ENCODE measurements around the gene ZNF107.
"Not testable (repeated sequence)": the region's sequence is repeated elsewhere in the genome, so short reads cannot be mapped to it uniquely, and the experiment has no call there.

ZNF107 gene

DNA sequence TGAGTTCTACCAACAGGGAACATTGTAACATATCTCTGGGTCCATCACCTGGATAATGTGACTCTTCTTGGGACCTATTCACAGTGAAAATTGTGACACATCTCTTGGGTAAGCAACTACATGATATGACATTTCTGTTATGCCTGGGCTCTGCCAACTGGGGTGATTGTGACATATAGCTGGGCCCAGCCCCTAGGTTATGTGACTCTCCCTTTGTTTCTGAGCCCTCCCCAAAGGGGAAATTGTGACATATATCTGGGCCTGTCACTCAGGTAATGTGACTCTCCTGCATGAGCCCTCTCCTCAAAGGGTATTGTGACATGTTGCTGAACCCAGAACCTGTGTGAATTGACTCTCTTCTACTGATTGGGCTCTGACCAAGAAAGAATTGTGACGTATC is 22.4 kb upstream of the ZNF107 start:
- DNase-seq (ENCODE audit: low read depth in 2 of 2), result no peak

DNA sequence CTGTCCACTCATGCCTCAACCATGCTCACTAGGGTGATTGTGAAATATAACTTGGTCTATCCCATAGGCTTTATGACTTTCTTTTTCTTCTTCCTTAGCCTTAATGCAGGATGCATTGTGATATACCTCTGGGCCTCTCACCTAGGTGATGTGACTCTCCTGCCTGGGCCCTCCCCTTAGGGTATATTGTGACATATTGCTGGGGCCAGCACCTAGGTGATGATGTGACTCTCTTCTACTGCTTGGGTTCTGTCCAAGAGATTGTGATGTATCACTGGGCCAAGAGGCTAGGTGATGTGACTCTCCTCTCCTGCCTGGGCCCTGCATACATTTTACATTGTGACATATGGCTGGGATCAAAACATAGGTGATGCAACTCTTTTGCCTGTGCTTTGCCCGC is 14.7 kb upstream of the ZNF107 start:
- DNase-seq (ENCODE audit: low read depth in 2 of 2), result no peak

DNA sequence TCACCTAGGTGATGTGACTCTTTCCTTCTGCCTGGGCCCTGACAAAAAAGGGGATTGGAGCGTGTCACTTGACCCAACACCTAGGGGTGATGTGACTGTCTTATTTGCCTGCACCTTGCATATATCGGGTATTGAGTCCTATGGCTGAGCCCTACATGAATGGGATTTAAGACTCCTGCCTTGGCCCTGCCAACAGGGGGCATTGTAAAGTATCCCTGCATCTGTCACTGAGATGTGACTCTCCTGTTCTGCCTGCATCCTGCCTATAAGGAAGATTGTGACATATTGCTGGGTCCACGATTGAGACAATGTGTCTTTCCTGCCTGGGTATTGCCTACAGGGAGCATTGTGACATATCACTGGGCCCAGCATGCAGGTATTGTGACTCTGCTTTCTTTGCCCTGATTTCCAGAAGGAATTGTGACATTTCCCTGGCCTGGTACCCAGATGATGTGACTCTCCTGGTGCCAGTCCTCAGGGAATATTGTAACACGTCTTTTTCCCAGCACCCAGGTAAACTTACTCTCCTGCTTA is 14.2 kb upstream of the ZNF107 start:
- DNase-seq (ENCODE audit: low read depth in 2 of 2), result no peak

DNA sequence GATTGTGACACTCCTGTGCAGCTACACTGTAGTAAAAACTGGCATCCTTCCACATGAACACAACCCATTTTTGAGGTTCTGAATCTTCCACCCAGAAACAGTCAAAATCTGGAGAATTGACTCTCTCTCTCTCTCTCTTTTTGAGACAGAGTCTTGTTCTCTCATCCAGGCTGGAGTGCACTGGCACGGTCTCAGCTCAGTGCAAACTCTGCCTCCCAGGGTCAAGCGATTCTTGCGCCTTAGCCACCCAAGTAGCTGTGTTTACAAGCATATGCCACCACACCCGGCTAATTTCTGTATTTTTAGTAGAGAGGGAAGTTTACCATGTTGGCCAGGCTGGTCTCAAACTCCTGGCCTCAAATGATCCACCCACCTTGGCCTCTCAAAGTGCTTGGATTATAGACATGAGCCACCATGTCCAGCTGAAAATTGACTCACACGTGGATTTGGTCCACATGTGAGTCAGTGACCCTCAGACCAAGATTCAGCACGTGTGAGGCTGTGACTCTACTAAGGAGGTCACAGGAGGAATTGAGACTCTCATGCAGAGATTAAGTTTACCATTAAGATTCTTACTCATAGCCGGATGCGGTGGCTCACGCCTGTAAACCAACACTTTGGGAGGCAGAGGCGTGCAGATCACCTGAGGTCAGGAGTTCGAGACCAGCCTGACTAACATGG is 12.1 kb upstream of the ZNF107 start:
- DNase-seq (ENCODE audit: low read depth in 2 of 2), result no peak

DNA sequence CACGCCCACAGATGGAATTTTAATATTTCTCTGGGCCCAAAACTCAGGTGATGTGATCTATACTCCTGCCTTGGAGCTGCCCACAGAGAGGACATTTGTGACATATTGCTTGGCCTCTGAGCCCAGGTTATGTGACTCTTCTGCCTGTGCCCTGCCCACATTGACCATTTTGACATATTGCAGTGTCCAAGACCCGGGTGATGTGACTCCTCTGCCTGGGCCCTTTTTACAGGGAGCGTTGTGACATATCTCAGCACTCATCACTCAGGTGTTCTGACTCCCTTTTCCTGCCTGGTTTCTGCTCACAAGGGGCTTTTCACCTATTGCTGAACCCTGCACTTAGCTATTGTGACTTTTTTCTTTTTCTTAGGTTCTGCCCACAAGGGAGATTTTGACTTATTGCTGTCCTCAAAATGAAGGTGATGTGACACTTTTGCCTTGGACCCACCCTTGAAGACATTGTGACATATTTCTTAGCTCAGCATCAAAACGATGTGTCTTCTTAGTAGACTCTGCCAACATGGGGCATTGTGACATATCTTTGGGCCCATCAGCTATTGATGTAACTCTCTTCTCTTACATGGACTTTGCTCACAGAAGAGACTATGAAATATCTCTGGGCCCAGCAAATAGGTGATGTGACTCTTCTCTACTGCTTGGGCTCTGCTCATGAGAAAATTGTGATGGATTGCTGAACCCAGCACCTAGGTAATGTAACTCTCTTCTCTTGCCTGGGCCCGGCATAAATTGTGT is 11.0 kb upstream of the ZNF107 start:
- DNase-seq (ENCODE audit: low read depth in 2 of 2), result no peak

DNA sequence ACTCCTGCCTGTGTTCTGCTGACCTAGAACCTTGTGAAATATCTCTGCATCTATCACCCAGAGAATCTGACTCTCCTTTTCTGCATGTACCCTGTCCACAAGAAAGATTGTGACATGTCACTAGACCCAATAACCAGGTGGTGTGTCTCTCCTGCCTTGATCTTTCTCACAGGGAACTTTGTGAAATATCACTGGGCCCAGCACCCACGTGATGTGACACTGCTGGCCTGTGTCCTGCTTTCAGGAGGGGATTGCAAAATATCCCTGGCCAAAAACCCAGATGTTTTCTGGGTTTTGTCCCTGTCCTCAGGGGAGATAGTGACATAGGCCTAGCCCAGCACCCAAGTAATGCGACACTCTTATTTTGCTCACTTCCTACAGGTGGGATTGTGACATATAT is 10.1 kb upstream of the ZNF107 start:
- DNase-seq (ENCODE audit: low read depth in 2 of 2), result no peak

DNA sequence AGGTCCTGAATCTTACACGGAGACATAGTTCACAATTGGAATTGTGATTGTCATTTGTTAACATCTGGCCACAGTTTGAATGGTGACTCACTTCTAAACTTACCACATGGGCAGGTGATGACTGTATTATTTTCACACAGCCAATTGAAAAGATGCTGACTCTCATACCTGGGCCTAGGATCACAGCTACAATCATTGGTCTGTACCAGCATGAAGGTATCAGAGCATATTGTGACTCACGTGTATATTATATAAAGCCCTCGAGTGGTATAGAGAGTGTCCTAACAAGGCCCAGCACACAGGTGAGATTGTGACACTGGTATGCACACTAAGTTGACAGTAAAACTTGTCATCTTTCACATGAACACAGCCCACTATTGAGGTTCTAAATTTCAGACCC is 9.4 kb upstream of the ZNF107 start:
- no peak for DNase-seq (ENCODE audit: low read depth in 2 of 2)

DNA sequence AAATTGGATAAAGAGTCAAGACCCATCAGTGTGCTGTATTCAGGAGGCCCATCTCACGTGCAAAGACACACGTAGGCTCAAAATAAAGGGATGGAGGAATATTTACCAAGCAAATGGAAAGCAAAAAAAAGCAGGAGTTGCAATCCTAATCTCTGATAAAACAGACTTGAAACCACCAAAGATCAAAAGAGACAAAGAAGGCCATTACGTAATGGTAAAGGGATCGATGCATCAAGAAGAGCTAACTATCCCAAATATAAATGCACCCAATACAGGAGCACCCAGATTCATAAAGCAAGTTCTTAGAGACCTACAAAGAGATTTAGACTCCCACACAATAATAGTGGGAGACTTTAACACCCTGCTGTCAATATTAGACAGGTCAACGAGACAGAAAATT is 3.8 kb upstream of the ZNF107 start:
- DNase-seq (ENCODE audit: low read depth in 2 of 2), result not testable (repeated sequence)

DNA sequence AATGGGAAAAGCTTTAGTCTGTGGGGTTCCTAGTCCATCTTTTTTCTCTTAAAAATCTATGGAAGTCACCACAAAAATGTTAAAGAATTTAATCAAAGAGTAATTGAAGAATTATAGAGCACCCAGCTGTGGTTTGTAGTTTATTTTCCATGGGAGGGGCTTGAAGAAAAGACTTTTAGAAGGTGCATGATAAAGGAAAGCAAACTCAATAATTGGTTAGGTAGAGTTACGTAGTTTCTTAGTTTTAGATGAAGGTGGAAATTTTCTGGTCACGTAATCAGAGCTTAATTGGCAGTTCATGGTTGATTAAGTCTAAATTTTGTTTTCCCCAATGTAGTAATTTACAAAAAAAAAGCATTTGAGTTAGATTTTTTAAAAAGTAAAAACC is 724 bp downstream of the ZNF107 start:
- no peak for DNase-seq (ENCODE audit: low read depth in 2 of 2)

DNA sequence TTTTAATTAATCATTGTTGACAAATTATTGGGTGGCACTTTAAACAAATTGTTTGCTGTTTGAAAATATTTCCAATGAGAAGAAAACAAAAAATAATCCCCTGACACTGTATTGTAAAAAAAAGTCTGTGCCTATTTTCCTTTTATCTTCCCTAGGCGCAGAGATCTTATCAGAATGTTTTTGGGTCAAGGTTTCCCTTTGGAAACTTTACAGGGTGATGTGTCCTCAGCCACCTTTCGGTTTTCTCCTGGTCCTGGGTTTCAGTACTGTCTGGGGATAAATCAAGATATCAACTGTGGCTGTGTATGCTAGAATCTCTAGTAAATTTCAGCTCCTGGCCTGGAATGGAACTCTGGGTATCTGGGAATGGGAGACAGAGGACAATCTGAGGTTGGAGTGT is 1.4 kb downstream of the ZNF107 start:
- DNase-seq (ENCODE audit: low read depth in 2 of 2), result no peak

DNA sequence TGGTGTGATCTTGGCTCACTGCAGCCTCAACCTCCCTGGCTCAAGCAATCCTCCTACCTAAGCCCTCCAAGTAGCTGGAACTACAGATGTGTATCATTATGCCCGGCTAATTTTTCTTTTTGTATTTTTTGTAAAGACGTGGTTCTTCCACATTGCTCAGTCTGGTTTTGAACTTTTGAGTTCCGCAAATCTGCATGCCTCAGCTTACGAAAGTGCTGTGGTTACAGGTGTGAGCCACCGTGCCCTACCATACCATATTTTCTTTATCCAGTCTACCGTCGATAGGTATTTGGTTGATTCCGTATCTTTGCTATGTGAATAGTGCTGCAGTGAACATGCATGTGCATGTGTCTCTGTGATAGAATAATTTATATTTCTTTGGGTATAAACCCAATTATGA is 6.5 kb downstream of the ZNF107 start:
- no peak for DNase-seq (ENCODE audit: low read depth in 2 of 2)

DNA sequence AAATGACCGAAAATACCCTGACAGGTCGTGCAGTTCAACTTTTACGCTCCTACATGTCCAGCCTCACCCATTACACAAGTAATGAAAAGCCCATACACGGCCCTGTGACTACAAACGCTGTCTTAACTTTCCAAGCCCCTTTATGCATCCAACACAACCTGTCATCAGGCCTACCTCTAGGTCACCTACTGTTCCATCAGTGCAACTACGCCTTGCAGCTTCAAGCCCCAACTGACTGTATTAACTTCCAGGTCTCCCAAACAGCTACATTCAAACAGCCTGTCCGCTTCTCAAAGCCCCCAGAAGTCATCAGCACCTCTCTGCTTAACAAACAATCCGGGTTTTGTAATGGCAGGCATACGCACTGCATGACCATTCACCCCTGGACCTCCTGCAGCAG is 19.2 kb downstream of the ZNF107 start:
- no peak for DNase-seq (ENCODE audit: low read depth in 2 of 2)

DNA sequence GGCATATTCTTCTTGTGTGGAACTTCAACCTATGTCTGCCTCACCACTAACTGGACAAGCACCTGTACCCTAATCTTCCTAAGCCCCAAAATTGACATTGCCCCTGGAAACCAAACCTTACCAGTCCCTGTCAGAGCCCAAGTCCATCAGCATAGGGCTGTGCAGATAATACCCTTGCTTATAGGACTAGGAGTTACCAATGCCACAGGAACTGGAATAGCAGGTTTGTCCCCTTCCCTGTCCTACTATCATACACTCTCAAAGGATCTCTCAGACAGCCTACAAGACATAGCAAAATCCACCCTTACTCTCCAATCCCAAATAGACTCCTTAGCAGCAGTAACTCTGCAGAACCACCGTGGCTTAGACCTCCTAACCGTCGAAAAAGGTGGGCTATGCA is 19.8 kb downstream of the ZNF107 start:
- no peak for DNase-seq (ENCODE audit: low read depth in 2 of 2)

DNA sequence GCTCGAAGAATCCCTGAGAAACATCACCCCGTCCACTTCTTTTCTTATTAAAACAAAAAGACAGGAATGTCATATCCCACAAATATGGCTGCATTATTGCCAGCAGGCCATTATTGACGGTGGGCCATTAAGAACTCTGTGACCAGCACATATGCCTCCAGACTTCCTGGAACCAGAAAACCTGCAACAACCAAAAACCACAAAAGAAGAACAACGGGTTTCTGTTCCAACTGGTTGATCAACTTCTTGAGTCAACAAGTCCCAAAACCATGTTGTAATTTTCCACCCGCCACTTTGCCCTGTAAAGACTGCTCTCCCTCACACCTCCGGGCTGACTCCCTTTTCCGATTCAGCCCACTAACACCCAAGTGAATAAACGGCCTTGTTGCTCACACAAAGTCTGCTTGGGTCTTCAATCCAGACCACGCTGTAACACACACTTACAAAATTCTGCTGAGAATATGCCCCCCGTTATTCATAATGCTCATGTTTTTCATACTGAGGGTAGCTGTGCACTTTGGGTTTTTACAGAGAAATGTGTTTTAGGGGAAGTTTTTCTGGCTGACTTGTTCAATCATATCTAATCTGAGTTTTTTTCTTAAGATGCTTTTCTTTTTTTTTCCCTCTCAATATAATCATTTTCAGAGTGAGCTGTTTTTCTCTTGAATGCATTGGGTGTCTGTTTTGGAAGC is 20.7 kb downstream of the ZNF107 start:
- no peak for DNase-seq (ENCODE audit: low read depth in 2 of 2)

DNA sequence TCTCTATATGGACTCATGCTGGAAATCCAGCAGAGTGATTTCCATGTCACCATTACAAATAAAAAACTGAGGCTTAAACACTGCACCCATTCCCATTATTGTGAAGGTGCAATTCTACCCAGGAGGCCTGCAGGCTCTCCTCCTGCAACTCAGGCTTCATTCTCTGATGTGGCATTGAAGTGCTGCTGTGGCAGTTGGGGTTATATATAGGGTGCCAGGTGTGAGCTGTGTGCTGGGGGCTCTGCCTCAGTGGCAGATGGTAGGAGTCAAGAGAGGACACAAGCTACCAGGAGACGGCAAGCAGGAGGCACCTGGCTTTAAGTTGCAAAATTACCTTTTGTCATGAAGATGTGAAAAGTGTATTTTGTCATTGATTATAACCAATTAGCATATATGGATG is 21.3 kb downstream of the ZNF107 start:
- no peak for DNase-seq (ENCODE audit: low read depth in 2 of 2)

DNA sequence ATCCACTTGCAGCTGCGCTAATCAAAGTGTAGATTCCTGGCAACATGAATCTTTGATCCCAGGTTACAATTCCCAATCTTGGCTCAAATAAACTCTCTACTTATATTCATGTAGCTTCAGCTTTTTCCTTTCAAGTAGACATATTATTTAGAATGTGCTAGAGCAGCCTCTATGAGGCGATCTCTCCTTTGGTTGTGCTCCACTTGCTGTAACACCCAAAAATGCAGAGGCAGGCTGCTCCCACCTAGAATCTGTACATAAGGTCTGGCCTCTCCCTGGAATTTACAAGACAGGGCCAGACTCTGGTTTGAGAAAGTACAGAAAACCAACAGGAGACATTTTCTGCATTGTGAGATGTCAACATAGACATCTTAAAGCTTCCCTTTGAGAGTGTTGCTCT is 23.1 kb downstream of the ZNF107 start:
- no peak for DNase-seq (ENCODE audit: low read depth in 2 of 2)

DNA sequence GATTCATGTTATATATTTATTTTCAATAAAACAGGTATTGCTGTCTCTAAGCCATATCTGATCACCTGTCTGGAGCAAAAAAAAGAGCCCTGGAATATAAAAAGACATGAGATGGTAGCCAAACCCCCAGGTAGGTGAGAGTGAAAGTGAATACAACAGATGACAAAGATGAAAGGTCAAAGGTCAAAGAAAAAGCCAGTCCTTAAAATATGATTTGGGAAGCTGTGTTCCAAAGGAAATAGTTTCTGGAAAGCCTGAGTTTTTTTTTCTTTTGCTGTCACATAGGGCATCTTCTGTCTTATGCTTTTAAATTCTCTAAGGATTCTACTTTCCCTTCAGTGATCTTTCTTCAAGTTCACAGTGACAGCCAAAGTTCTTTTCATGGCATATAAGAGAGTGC is 25.9 kb downstream of the ZNF107 start:
- no peak for DNase-seq (ENCODE audit: low read depth in 2 of 2)

DNA sequence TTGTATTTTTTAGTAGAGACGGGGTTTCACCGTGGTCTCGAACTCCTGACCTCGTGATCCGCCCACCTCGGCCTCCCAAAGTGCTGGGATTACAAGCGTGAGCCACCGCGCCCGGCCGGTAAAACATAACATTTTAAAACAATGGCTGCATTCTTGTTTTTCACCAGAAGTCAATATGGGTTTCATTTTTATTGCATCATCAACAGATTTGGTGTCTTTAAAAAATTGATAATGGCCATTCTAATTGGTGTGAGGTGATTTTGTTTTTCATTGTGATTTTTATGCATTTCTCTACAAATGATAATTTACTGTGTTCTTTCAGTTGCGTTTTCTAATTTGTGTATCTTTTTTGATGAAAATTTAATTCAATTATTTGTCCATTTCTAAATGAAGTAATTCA is 31.9 kb downstream of the ZNF107 start:
- DNase-seq (ENCODE audit: low read depth in 2 of 2), result not testable (repeated sequence)

DNA sequence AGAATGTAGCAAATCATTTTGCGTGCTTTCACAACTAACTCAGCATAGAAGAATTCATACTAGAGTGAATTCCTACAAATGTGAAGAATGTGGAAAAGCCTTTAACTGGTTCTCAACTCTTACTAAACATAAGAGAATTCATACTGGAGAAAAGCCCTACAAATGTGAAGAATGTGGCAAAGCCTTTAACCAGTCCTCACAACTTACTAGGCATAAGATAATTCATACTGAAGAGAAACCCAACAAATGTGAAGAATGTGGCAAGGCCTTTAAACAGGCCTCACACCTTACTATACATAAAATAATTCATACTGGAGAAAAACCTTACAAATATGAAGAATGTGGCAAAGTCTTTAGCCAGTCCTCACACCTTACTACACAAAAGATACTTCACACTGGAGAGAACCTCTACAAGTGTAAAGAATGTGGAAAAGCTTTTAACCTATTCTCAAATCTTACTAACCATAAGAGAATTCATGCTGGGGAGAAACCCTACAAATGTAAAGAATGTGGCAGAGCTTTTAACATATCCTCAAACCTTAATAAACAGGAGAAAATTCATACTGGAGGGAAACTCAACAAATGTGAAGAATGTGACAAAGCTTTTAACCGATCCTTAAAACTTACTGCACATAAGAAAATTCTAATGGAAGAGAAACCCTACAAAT is 40.8 kb downstream of the ZNF107 start:
- DNase-seq (ENCODE audit: low read depth in 2 of 2), result no peak

DNA sequence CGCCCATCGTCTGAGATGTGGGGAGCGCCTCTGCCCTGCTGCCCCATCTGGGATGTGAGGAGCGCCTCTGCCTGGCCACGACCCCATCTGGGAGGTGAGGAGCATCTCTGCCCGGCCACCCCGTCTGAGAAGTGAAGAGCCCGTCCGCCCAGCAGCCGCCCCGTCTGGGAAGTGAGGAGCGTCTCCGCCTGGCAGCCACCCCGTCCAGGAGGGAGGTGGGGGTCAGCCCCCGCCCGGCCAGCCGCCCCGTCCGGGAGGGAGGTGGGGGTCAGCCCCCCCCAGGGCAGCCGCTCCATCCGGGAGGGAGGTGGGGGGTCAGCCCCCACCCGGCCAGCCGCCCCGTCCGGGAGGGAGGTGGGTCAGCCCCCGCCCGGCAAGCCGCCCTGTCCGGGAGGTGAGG is 52.0 kb downstream of the ZNF107 start:
- DNase-seq (ENCODE audit: low read depth in 2 of 2), result not testable (repeated sequence)

DNA sequence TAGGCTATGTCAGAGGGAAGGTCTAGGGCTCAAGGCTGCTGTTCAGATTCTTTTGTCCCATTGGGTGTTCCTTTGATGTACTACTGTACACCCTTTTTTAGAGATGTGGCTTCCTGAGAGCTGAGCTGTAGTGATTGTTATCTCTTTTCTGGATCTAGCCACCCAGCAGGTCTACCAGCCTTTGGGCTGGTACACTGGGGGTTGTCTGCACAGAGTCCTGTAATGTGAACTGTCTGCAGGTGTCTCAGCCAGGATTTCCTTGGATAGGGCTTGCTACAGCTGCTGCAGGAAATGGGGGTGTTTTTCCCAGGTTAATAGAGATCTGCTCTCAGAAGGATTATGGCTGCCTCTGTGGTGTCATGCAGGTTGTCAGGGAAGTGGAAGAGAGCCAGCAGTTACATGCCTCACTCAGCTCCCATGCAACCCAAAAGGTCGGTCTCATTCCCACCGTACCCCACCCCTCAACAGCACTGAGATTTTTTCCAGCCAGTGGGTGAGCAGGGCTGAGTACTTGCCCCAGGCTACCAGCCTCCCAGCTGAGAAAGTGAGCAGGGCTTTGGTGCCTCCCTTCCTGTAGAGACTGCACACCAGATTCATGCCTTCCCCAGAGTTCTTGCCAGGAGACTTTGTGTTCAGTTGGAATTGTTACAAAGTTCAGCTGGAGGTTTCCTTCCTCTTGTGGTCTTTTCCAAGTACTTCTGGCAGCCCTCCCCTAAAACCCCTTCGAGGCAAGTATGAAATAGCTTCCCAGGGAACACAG is 63.3 kb downstream of the ZNF107 start:
- no peak for DNase-seq (ENCODE audit: low read depth in 2 of 2)

All from stimulated activated CD8-positive, alpha-beta memory T cell treated with anti-CD3 and anti-CD28 coated beads, Interleukin-2, amount 100 ng/mL, for 1 hour (primary cell).